PC-9 (cell line): ENCODE measurements around the gene NUP62.

Source experiments
- EZH2 ChIP-seq: fragments of 200-600 bp; sonication (generic); IDR thresholded peaks from 2 replicates; pipeline ENCODE4 v1.8.0; 2017; ENCODE audit warnings: antibody characterized with exemption, low read depth
- TF ChIP-seq, protein P1 (sequence below): fragments of 200-600 bp; sonication (generic); conservative IDR thresholded peaks from 2 replicates; pipeline ENCODE4 v1.6.1; 2017; ENCODE audit warnings: mixed run types, antibody characterized with exemption, mild to moderate bottlenecking, moderate library complexity

DNA sequence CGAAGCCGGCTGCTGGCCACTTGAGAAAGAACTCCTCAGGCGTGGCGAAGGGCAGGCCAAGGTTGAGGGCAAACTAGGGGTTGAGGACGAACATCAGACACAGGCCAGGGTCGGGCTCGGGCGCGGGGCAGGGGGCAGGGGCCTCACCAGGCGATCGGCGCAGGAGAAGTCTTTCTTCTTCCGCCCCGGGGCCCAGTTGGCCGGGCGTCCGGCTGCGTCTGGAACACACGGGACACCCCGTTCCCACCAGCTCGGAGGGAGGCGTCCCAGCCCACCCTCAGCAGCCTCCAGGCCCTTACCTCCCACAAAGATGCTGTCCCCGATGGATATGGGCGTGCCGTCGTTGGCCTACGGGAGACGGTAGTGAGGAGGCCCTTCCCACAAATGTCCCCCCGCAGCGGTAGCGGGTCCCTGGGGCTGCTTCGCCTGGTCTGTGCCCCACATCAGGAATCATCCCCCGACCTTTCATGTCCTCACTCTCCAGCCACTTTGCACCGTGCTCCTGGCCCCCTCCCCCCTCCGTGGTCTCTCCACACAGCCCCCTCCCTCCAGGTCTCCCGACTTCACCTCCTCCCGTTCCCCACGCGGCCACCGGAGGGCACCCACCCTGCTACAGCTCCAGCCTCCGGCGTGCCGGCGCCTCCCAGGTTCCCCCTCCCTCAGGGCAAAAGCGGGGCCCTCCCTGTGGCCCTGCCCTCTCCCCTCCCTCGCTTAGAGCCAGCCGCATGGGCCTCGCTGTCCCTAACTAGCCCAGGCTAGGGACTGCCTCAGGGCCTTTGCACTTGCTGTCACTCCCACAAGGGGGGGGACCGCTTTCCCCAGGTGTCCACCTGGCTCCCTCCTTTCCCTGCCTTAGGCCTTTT, 66.7 kb downstream of the NUP62 start:
- TF ChIP-seq, protein P1, sequence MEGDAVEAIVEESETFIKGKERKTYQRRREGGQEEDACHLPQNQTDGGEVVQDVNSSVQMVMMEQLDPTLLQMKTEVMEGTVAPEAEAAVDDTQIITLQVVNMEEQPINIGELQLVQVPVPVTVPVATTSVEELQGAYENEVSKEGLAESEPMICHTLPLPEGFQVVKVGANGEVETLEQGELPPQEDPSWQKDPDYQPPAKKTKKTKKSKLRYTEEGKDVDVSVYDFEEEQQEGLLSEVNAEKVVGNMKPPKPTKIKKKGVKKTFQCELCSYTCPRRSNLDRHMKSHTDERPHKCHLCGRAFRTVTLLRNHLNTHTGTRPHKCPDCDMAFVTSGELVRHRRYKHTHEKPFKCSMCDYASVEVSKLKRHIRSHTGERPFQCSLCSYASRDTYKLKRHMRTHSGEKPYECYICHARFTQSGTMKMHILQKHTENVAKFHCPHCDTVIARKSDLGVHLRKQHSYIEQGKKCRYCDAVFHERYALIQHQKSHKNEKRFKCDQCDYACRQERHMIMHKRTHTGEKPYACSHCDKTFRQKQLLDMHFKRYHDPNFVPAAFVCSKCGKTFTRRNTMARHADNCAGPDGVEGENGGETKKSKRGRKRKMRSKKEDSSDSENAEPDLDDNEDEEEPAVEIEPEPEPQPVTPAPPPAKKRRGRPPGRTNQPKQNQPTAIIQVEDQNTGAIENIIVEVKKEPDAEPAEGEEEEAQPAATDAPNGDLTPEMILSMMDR: peak; percentile 46; the same call in 1 of the 2 replicates
- TF ChIP-seq EZH2: no peak
